CD4-positive, alpha-beta T cell treated with Interleukin-21 for 1 hour (primary cell): Measurements from ENCODE around the gene SLTM.
"Not testable (repeated sequence)": the region's sequence is repeated elsewhere in the genome, so short reads cannot be mapped to it uniquely, and the experiment has no call there.

ENCODE experiments used
- DNase-seq: peaks from one replicate; pipeline ENCODE4 v3.0.0-alpha.2; 2020

Gene SLTM

GRCh38 chr15:58870451-58870850, 63.0 kb downstream of the SLTM start:
- DNase-seq, result no peak

GRCh38 chr15:58867926-58868325, 65.6 kb downstream of the SLTM start:
- DNase-seq, result no peak

GRCh38 chr15:58865425-58865880, 68.0 kb downstream of the SLTM start:
- no peak for DNase-seq

GRCh38 chr15:58864602-58865424, 68.7 kb downstream of the SLTM start:
- no peak for DNase-seq

- DNase-seq, result no peak
Measured at GRCh38 chr15:58862326-58862725, 71.2 kb downstream of the SLTM start.

- DNase-seq, result not testable (repeated sequence)
Measured at GRCh38 chr15:58856621-58857020, 76.9 kb downstream of the SLTM start.

- DNase-seq, result no peak
Measured at GRCh38 chr15:58856086-58856485, 77.4 kb downstream of the SLTM start.

- no peak for DNase-seq
Measured at GRCh38 chr15:58854593-58854992, 78.9 kb downstream of the SLTM start.

- DNase-seq, result no peak
Measured at GRCh38 chr15:58852347-58852746, 81.1 kb downstream of the SLTM start.

GRCh38 chr15:58851205-58851604, 82.3 kb downstream of the SLTM start:
- not testable (repeated sequence) for DNase-seq

GRCh38 chr15:58842713-58843396, 90.6 kb downstream of the SLTM start:
- DNase-seq, result no peak

GRCh38 chr15:58840048-58840447, 93.4 kb downstream of the SLTM start:
- DNase-seq, result no peak

GRCh38 chr15:58839485-58839884, 94.0 kb downstream of the SLTM start:
- DNase-seq, result peak; percentile 1

GRCh38 chr15:58833681-58834426, 99.6 kb downstream of the SLTM start:
- not testable (repeated sequence) for DNase-seq

GRCh38 chr15:58830556-58830955, 102.9 kb downstream of the SLTM start:
- no peak for DNase-seq
